Thyroid gland (tissue), 4 donors: ENCODE measurements around the gene SLC15A2. TPM values are rescaled to one million over a fixed set of nuclear protein-coding genes. Genes with fewer than 3 reads are reported as not detected.

Source experiments
- DNase-seq, 2 donors: peaks; one replicate each; pipeline ENCODE4 v3.0.0-alpha.2; 2019
- H3K27ac ChIP-seq, 3 donors: fragments of 200-600 bp; sonication (generic); 1 replicate in 2 of 3; 2 replicates in 1 of 3; pipeline ENCODE4 v1.5.1; 2016 to 2019; ENCODE audit warnings: mild to moderate bottlenecking in 1 of 3, moderate library complexity in 1 of 3
- H3K27me3 ChIP-seq: fragments of 200-600 bp; sonication (generic); one replicate; pipeline ENCODE4 v1.5.1; 2019
- H3K36me3 ChIP-seq, 2 donors: fragments of 200-600 bp; sonication (generic); one replicate each; pipeline ENCODE4 v1.5.1; 2016 to 2019
- H3K4me1 ChIP-seq, 2 donors: fragments of 200-600 bp; sonication (generic); one replicate each; pipeline ENCODE4 v1.5.1; 2017 to 2019
- H3K4me3 ChIP-seq, 3 donors: fragments of 200-600 bp; sonication (generic); replicated peaks in 1 of 3; 1 replicate in 2 of 3; 2 replicates in 1 of 3; pipeline ENCODE4 v1.5.1; 2016; ENCODE audit warnings: mild to moderate bottlenecking in 1 of 3
- H3K9me3 ChIP-seq: fragments of 200-600 bp; sonication (generic); one replicate; pipeline ENCODE4 v1.5.1; 2017
- CTCF ChIP-seq, 6 experiments: fragments of 200-600 bp in 3 of 6; fragments of 450-650 bp in 3 of 6; sonication (generic) in 3 of 6; IDR thresholded peaks; one replicate each; pipeline ENCODE4 v1.5.1; 2016 to 2019; ENCODE audit warnings: antibody characterized with exemption in 6 of 6, mild to moderate bottlenecking in 2 of 6, inconsistent platforms in 1 of 6, moderate library complexity in 1 of 6
- POLR2A ChIP-seq, 2 donors: fragments of 450-650 bp; IDR thresholded peaks; one replicate each; pipeline ENCODE4 v1.6.1; 2017; ENCODE audit warnings: antibody characterized with exemption in 2 of 2, mild to moderate bottlenecking in 2 of 2, moderate library complexity in 1 of 2
- WGBS, 2 donors: methylation state at CpG; one replicate each; pipeline ENCODE4 v1.1.5; 2017; 5-methylcytosine and 5-hydroxymethylcytosine counted together
- intact Hi-C: fragments of 100-400 bp; cut with DNase I; formaldehyde crosslinking; loops from one replicate; pipeline ENCODE4 v1.15.1; 2023
- total RNA-seq, 4 donors: library from RNA; depleted of rRNA; stranded (reverse); fragments of >200 nt; gene quantifications; one replicate each; pipeline ENCODE4 v1.2.3, GENCODE V29; 2016

SLC15A2 gene
- total RNA-seq, 4 donors from 2014 or later, result 3.5 to 10.2 (median 8.7) TPM

GRCh38 chr3:121863801-121864200 lies 30.4 kb upstream of the SLC15A2 start:
- Histone ChIP-seq H3K9me3 (no peaks in the 10 kb centered on the region), H3K27ac (no peak overlapping the region), H3K4me1 (no peaks in the 10 kb centered on the region), H3K36me3 (no peaks in the 10 kb centered on the region), H3K27me3 (no peaks in the 10 kb centered on the region), H3K4me3 (no peak overlapping the region)
- no peak for DNase-seq
- TF ChIP-seq CTCF (IDR thresholded peaks at IDR 0.05) (no peak), POLR2A (IDR thresholded peaks at IDR 0.05) (no peak)
- intact Hi-C loops, result no loop called here

- H3K36me3 ChIP-seq, result peaks cover 0 to 2% of the 10 kb centered on the region in 2 donors
- WGBS, 2 donors, result 93 to 96% methylated on average over 2 of the region's 2 CpGs
These were observed 24.5 kb upstream of the SLC15A2 start for GRCh38 chr3:121869736-121870135.

GRCh38 chr3:121870717-121871116 lies 23.5 kb upstream of the SLC15A2 start:
- no peaks in the 10 kb centered on the region for H3K4me1 ChIP-seq
- H3K27me3 ChIP-seq, result no peaks in the 10 kb centered on the region
- no peak for TF ChIP-seq POLR2A (IDR thresholded peaks at IDR 0.05)
- TF ChIP-seq CTCF (IDR thresholded peaks at IDR 0.05), result no peak
- H3K36me3 ChIP-seq, result peaks cover 0 to 2% of the 10 kb centered on the region in 2 donors
- no peak for DNase-seq
- H3K27ac ChIP-seq, result no peak overlapping the region
- H3K4me3 ChIP-seq, result no peak overlapping the region
- intact Hi-C loops, result no loop called here
- H3K9me3 ChIP-seq, result no peaks in the 10 kb centered on the region

More at GRCh38 chr3:121869736-121870135, 24.5 kb upstream of the SLC15A2 start:
- Histone ChIP-seq H3K27ac (no peak overlapping the region), H3K9me3 (no peaks in the 10 kb centered on the region), H3K4me1 (no peaks in the 10 kb centered on the region), H3K4me3 (no peak overlapping the region), H3K27me3 (no peaks in the 10 kb centered on the region)
- TF ChIP-seq CTCF (IDR thresholded peaks at IDR 0.05) (no peak), POLR2A (IDR thresholded peaks at IDR 0.05) (no peak)
- intact Hi-C loops, result no loop called here
- no peak for DNase-seq

GRCh38 chr3:121871430-121871829 lies 22.8 kb upstream of the SLC15A2 start:
- no peaks in the 10 kb centered on the region for H3K9me3 ChIP-seq
- peaks cover 0 to 2% of the 10 kb centered on the region in 2 donors for H3K36me3 ChIP-seq
- no peak for TF ChIP-seq POLR2A (IDR thresholded peaks at IDR 0.05)
- no peak for TF ChIP-seq CTCF (IDR thresholded peaks at IDR 0.05)
- DNase-seq, result no peak
- intact Hi-C loops, result no loop called here
- no peak overlapping the region for H3K4me3 ChIP-seq
- 77 to 78% methylated on average over 1 of the region's 1 CpG for WGBS, 2 donors
- H3K4me1 ChIP-seq, result no peaks in the 10 kb centered on the region
- no peaks in the 10 kb centered on the region for H3K27me3 ChIP-seq
- H3K27ac ChIP-seq, result no peak overlapping the region

- Histone ChIP-seq H3K27ac (no peak overlapping the region), H3K9me3 (no peaks in the 10 kb centered on the region), H3K4me1 (no peaks in the 10 kb centered on the region), H3K4me3 (no peak overlapping the region), H3K36me3 (no peaks in the 10 kb centered on the region), H3K27me3 (no peaks in the 10 kb centered on the region)
- no peak for TF ChIP-seq CTCF (IDR thresholded peaks at IDR 0.05)
- no peak for TF ChIP-seq POLR2A (IDR thresholded peaks at IDR 0.05)
- intact Hi-C loops, result no loop called here
- DNase-seq, result no peak
- 75 to 92% methylated on average over 1 of the region's 1 CpG for WGBS, 2 donors
These were observed 15.8 kb upstream of the SLC15A2 start for GRCh38 chr3:121878411-121878810.
